ENCODE data around the gene PTPRM.

The PTPRM gene

GRCh38 chr18:7566567-7567473 lies at the start of gene PTPRM:
Gene PTPRM (plus strand): TSS chr18:7567316. CDS start chr18:7567819, 503 bp downstream.
- DNase-seq (ENCODE audit: low spot score) = peak; percentile 22

GRCh38 chr18:7517852-7518251 lies 49.3 kb upstream of the PTPRM start:
- DNase-seq (ENCODE audit: low spot score) = no peak

GRCh38 chr18:7520200-7520785 lies 46.8 kb upstream of the PTPRM start:
- no peak for DNase-seq (ENCODE audit: low spot score)

- DNase-seq (ENCODE audit: low spot score) = no peak
These were observed 45.8 kb upstream of the PTPRM start for GRCh38 chr18:7521226-7521856.

GRCh38 chr18:7523772-7524171 lies 43.3 kb upstream of the PTPRM start:
- no peak for DNase-seq (ENCODE audit: low spot score)

- no peak for DNase-seq (ENCODE audit: low spot score)
These were observed 42.3 kb upstream of the PTPRM start for GRCh38 chr18:7524786-7525185.

GRCh38 chr18:7532942-7533341 lies 34.2 kb upstream of the PTPRM start:
- no peak for DNase-seq (ENCODE audit: low spot score)

GRCh38 chr18:7535436-7536205 lies 31.5 kb upstream of the PTPRM start:
- DNase-seq (ENCODE audit: low spot score) = no peak

GRCh38 chr18:7537145-7537544 lies 30.0 kb upstream of the PTPRM start:
- no peak for DNase-seq (ENCODE audit: low spot score)

- no peak for DNase-seq (ENCODE audit: low spot score)
These were observed 25.3 kb upstream of the PTPRM start for GRCh38 chr18:7541835-7542234.

- DNase-seq (ENCODE audit: low spot score) = no peak
These were observed 22.4 kb upstream of the PTPRM start for GRCh38 chr18:7544686-7545085.

- no peak for DNase-seq (ENCODE audit: low spot score)
These were observed 21.4 kb upstream of the PTPRM start for GRCh38 chr18:7545734-7546133.

- no peak for DNase-seq (ENCODE audit: low spot score)
These were observed 18.9 kb upstream of the PTPRM start for GRCh38 chr18:7548221-7548620.

- no peak for DNase-seq (ENCODE audit: low spot score)
These were observed 18.4 kb upstream of the PTPRM start for GRCh38 chr18:7548721-7549120.

GRCh38 chr18:7557973-7558372 lies 9.1 kb upstream of the PTPRM start:
- DNase-seq (ENCODE audit: low spot score) = no peak

- DNase-seq (ENCODE audit: low spot score) = no peak
These were observed 8.3 kb upstream of the PTPRM start for GRCh38 chr18:7558769-7559168.

- no peak for DNase-seq (ENCODE audit: low spot score)
These were observed 7.3 kb upstream of the PTPRM start for GRCh38 chr18:7559709-7560319.

- DNase-seq (ENCODE audit: low spot score) = no peak
These were observed 5.1 kb upstream of the PTPRM start for GRCh38 chr18:7561909-7562460.

GRCh38 chr18:7562491-7562890 lies 4.6 kb upstream of the PTPRM start:
- DNase-seq (ENCODE audit: low spot score) = no peak

GRCh38 chr18:7565677-7566076 lies 1.4 kb upstream of the PTPRM start:
- DNase-seq (ENCODE audit: low spot score) = no peak

- no peak for DNase-seq (ENCODE audit: low spot score)
These were observed 911 bp upstream of the PTPRM start for GRCh38 chr18:7566244-7566566.
